Measurements from ENCODE around the gene SH2D7. TPM values are rescaled to one million over a fixed set of nuclear protein-coding genes. Genes with fewer than 3 reads are reported as not detected.

The SH2D7 gene
- total RNA-seq, 4 donors from 2014 or later = not detected

DNA sequence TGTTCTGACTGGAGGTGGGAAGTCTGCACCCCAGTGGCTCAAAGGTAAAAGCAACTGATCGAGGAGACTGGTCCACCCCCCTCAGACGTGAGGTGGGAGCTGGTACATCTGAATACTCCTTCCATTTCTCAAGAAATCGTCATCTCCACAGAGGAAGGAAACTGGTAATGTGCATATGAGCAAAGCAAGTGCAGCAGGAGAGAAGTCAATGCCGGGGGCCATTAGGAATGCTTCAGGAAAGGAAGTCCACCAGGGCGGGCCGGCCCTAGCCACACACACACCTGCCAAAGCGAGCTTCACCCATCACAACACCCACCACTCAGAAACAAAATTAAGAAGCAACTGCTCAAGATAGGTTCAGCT lies 23.3 kb upstream of the SH2D7 start:
- no peaks in the 10 kb centered on the region for H3K36me3 ChIP-seq
- H3K27ac ChIP-seq = peak overlapping the region; percentile 72
- WGBS = 57% methylated on average over 7 of the region's 7 CpGs
- TF ChIP-seq, protein P1, sequence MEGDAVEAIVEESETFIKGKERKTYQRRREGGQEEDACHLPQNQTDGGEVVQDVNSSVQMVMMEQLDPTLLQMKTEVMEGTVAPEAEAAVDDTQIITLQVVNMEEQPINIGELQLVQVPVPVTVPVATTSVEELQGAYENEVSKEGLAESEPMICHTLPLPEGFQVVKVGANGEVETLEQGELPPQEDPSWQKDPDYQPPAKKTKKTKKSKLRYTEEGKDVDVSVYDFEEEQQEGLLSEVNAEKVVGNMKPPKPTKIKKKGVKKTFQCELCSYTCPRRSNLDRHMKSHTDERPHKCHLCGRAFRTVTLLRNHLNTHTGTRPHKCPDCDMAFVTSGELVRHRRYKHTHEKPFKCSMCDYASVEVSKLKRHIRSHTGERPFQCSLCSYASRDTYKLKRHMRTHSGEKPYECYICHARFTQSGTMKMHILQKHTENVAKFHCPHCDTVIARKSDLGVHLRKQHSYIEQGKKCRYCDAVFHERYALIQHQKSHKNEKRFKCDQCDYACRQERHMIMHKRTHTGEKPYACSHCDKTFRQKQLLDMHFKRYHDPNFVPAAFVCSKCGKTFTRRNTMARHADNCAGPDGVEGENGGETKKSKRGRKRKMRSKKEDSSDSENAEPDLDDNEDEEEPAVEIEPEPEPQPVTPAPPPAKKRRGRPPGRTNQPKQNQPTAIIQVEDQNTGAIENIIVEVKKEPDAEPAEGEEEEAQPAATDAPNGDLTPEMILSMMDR (IDR thresholded peaks at IDR 0.05) = no peak
- TF ChIP-seq POLR2A (IDR thresholded peaks at IDR 0.05) (no peak), EP300 (IDR thresholded peaks at IDR 0.05) (no peak), POLR2AphosphoS5 (IDR thresholded peaks at IDR 0.05) (no peak)
- no peak overlapping the region for H3K4me3 ChIP-seq
- no peaks in the 10 kb centered on the region for H3K9me3 ChIP-seq
- H3K4me1 ChIP-seq = peaks cover 97% of the 10 kb centered on the region
- no peak for DNase-seq (ENCODE audit: low spot score in 2 of 2)
- H3K27me3 ChIP-seq = no peaks in the 10 kb centered on the region

DNA sequence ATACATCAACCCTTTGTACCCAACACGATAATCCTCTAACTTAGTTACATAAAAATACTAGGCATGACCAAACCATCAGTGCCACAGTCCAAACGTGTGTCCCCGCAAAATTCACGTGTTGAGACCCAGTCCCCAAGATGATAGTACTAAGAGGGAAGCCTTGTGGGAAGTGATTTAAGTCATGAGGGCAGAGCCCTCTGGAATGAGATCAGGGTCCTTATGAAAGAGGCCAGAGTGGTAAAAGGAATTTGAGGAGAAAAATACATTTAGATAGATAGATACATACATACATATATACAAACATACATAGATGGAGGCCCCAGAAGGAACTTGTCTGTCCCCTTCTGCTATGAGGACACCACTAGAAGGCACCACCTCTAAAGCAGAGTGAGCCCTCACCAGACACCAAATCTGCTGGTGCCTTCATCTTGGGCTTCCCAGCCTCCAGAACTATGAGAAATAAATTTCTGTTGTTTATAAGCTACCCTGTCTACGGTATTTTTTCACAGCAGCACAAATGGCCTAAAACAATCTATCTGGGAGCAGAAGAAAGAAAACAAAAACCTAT lies 22.8 kb upstream of the SH2D7 start:
- H3K36me3 ChIP-seq = no peaks in the 10 kb centered on the region
- WGBS = 57% methylated on average over 5 of the region's 5 CpGs
- peaks cover 96% of the 10 kb centered on the region for H3K4me1 ChIP-seq
- peak overlapping the region; percentile 72 for H3K27ac ChIP-seq
- TF ChIP-seq EP300 (IDR thresholded peaks at IDR 0.05) = no peak
- TF ChIP-seq POLR2AphosphoS5 (IDR thresholded peaks at IDR 0.05) = no peak
- no peak for TF ChIP-seq POLR2A (IDR thresholded peaks at IDR 0.05)
- TF ChIP-seq, protein P1 (IDR thresholded peaks at IDR 0.05) = no peak
- H3K4me3 ChIP-seq = no peak overlapping the region
- H3K27me3 ChIP-seq = no peaks in the 10 kb centered on the region
- no peak for DNase-seq (ENCODE audit: low spot score in 2 of 2)
- H3K9me3 ChIP-seq = no peaks in the 10 kb centered on the region

DNA sequence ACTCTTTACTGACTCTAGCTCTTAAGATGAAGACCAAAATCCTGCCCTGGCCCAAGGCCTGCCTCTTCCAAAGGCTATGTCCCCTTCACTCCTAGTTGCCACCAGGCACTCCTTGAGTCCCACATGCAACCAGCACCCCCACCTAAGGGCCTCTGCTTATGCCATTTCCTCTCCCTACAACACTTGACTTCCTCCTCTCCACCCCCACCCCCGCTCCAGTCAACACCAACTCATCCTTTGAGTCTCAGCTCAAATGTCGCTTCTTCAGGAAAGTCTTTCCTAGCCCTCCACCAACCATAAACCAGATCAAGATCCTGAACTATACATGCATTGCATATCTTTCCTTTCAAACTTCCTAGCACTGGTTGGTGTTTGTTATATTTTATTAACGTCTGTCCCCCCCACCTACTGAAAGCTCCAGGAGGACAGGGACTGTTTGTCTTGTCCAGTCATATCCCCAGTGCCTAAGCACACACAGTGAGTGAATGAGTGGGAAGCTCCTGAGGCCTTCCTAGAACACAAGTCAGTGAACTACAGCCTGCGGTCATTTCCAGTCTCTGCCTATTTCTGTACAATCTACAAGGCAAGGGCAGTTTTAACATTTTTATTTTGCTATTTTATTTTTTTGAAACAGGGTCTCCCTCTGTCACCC lies 22.2 kb upstream of the SH2D7 start:
- peaks cover 96% of the 10 kb centered on the region for H3K4me1 ChIP-seq
- 83% methylated on average over 4 of the region's 4 CpGs for WGBS
- DNase-seq (ENCODE audit: low spot score in 2 of 2) = peak in 1 of 2 donors; percentile 60
- no peaks in the 10 kb centered on the region for H3K36me3 ChIP-seq
- no peak overlapping the region for H3K4me3 ChIP-seq
- H3K27me3 ChIP-seq = no peaks in the 10 kb centered on the region
- peak overlapping the region; percentile 72 for H3K27ac ChIP-seq
- no peaks in the 10 kb centered on the region for H3K9me3 ChIP-seq
- no peak for TF ChIP-seq POLR2A (IDR thresholded peaks at IDR 0.05)
- no peak for TF ChIP-seq EP300 (IDR thresholded peaks at IDR 0.05)
- TF ChIP-seq, protein P1 (IDR thresholded peaks at IDR 0.05) = no peak
- no peak for TF ChIP-seq POLR2AphosphoS5 (IDR thresholded peaks at IDR 0.05)

DNA sequence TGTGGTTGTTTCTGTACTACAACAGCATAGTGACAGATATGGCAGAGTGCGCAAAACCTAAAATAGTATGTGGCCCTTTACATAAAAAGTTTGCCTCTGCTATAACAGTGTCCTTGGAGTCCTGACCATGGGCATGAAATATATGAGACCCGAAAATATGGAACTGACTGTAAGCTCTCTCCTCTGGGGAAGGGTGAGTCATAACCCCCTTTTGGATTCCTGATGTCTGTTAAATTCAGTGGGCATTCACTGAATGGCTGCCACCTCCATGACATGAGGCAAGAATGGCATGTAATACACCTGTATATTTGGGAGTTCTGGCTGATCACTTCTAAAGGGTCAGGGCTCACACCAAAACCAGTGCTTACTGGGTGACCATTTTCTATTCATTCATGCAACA lies 21.0 kb upstream of the SH2D7 start:
- Histone ChIP-seq H3K9me3 (no peaks in the 10 kb centered on the region), H3K4me3 (no peak overlapping the region), H3K27me3 (no peaks in the 10 kb centered on the region), H3K4me1 (peaks cover 96% of the 10 kb centered on the region), H3K27ac (peak overlapping the region; percentile 62), H3K36me3 (no peaks in the 10 kb centered on the region)
- DNase-seq (ENCODE audit: low spot score in 2 of 2) = no peak
- WGBS = 83% methylated on average over 2 of the region's 2 CpGs
- no peak for TF ChIP-seq POLR2AphosphoS5 (IDR thresholded peaks at IDR 0.05)
- no peak for TF ChIP-seq EP300 (IDR thresholded peaks at IDR 0.05)
- TF ChIP-seq, protein P1 (IDR thresholded peaks at IDR 0.05) = no peak
- no peak for TF ChIP-seq POLR2A (IDR thresholded peaks at IDR 0.05)

DNA sequence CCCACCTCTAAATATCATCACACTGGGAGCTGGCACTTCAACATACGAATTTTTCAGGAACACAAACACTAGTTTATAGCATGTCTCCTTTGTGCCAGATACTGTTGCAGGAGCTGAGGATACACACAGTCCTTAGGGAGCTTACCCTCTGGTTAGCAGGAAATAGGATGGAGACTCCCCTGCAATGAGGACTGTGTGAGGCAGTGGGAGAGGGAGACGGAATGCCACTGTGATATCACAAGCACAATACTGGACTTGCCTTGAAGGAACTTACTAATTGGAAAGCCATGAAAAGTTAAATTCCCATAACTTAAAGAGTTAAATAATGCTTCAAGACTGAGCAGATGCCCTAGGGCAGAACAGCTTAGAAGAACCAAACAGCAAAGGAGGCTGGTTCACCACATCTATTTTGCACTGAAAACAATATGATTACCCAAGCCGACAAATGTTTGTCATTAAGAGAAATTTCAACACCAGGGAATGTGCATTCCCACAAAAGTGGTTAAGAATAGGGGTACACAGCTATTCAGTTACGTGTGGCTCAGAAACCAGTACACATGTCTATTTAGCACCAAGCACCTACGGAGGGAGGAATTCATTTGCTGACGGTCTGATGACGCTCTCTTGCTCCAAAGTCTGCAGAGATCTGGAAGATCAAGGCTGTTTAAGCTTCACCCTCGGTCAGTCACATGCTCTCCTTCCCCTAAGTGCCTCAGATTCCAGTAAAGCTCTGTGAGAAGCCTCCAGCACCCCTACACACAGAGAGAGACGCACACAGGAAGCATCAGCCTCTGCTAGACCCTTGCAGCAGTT lies 20.1 kb upstream of the SH2D7 start:
- TF ChIP-seq POLR2AphosphoS5 (IDR thresholded peaks at IDR 0.05) = peak in 2 of 3 donors; percentile 41 to 63
- no peak for TF ChIP-seq EP300 (IDR thresholded peaks at IDR 0.05)
- TF ChIP-seq, protein P1 (IDR thresholded peaks at IDR 0.05) = no peak
- TF ChIP-seq POLR2A (IDR thresholded peaks at IDR 0.05) = peak in 1 of 2 donors; percentile 52
- Histone ChIP-seq H3K27me3 (no peaks in the 10 kb centered on the region), H3K4me3 (no peak overlapping the region), H3K36me3 (no peaks in the 10 kb centered on the region), H3K9me3 (no peaks in the 10 kb centered on the region), H3K4me1 (peaks cover 94% of the 10 kb centered on the region), H3K27ac (peak overlapping the region; percentile 62)
- DNase-seq (ENCODE audit: low spot score in 2 of 2) = peak in 1 of 2 donors; percentile 70
- WGBS = 41% methylated on average over 9 of the region's 9 CpGs
